H1 (cell line): ENCODE results near the gene KCNQ1OT1. TPM values are rescaled to one million over a fixed set of nuclear protein-coding genes. Genes with fewer than 3 reads are reported as not detected.
A peak's percentile ranks its signal among the peaks of the same experiment; 100 is the strongest.

ENCODE experiments used
- CTCF ChIA-PET: fragments of 300-600 bp; sonication (Branson Sonifier 250); formaldehyde crosslinking; loops from one replicate; lab custom pipeline; 2021; ENCODE audit not compliant: partially characterized antibody; lab: Charles Lee
- POLR2A ChIA-PET: fragments of 300-600 bp; sonication (Branson Sonifier 250); formaldehyde crosslinking; loops from one replicate; lab custom pipeline; 2021; ENCODE audit warnings: inconsistent platforms; ENCODE audit not compliant: partially characterized antibody; lab: Charles Lee
- DNase-seq, 2 experiments: peaks; one replicate each; pipeline versions ENCODE4 v3.0.0 to v3.0.0-alpha.2; 2010 to 2022; ENCODE audit warnings: low spot score in 2 of 2, low read depth in 1 of 2, mixed read lengths in 1 of 2
- FAIRE-seq: peaks from 2 replicates; lab custom pipeline; 2011; peaks lifted over from hg19 to GRCh38; lab: Jason Lieb, UNC
- H2AFZ ChIP-seq: 2 replicates; pipeline ENCODE4 v1.8.1; 2012; ENCODE audit warnings: low read length, inconsistent platforms
- H2AK5ac ChIP-seq: 2 replicates; pipeline ENCODE4 v1.6.1; 2013; ENCODE audit warnings: low read depth, low read length
- H2BK120ac ChIP-seq: replicated peaks from 2 replicates; pipeline ENCODE3; 2013; ENCODE audit warnings: low read depth, low read length, inconsistent platforms
- H2BK12ac ChIP-seq: 2 replicates; pipeline ENCODE4 v1.6.1; 2013; ENCODE audit warnings: low read depth, low read length
- H2BK15ac ChIP-seq: 2 replicates; pipeline ENCODE4 v1.6.1; 2013; ENCODE audit warnings: low read length
- H2BK20ac ChIP-seq: 2 replicates; pipeline ENCODE4 v1.6.1; 2013; ENCODE audit warnings: low read length
- H2BK5ac ChIP-seq: 2 replicates; pipeline ENCODE4 v1.6.1; 2013; ENCODE audit warnings: low read depth, low read length
- H3K14ac ChIP-seq: 2 replicates; pipeline ENCODE4 v1.6.1; 2013; ENCODE audit warnings: inconsistent platforms; ENCODE audit not compliant: insufficient read length
- H3K18ac ChIP-seq: 2 replicates; pipeline ENCODE4 v1.6.1; 2013; ENCODE audit warnings: low read length; ENCODE audit errors: extremely low read depth
- H3K23ac ChIP-seq: 2 replicates; pipeline ENCODE4 v1.6.1; 2013; ENCODE audit warnings: inconsistent platforms; ENCODE audit not compliant: insufficient read length
- H3K23me2 ChIP-seq: 2 replicates; pipeline ENCODE4 v1.6.1; 2013; ENCODE audit warnings: low read depth, low read length
- H3K27ac ChIP-seq: 2 replicates; pipeline ENCODE4 v1.6.1; 2011; ENCODE audit warnings: low read depth, low read length, inconsistent platforms
- H3K27me3 ChIP-seq, 4 experiments: replicated peaks in 1 of 4; 1 replicate in 1 of 4; 2 replicates in 3 of 4; pipeline versions ENCODE4 v1.6.1 to v1.8.1; 2011 to 2013; ENCODE audit warnings: low read length in 3 of 4, mild to moderate bottlenecking in 3 of 4, inconsistent platforms in 2 of 4, mixed read lengths in 2 of 4, moderate library complexity in 1 of 4; ENCODE audit not compliant: control insufficient read depth in 3 of 4, insufficient read depth in 3 of 4; ENCODE audit errors: extremely low read depth in 1 of 4
- H3K36me3 ChIP-seq, 4 experiments: 2 replicates each; pipeline versions ENCODE4 v1.6.1 to v1.8.1; 2011 to 2013; ENCODE audit warnings: mild to moderate bottlenecking in 4 of 4, low read length in 3 of 4, moderate library complexity in 2 of 4, control low read depth in 1 of 4, inconsistent platforms in 1 of 4; ENCODE audit not compliant: insufficient read depth in 4 of 4, control insufficient read depth in 2 of 4
- H3K4ac ChIP-seq: replicated peaks from 2 replicates; pipeline ENCODE3; 2013; ENCODE audit warnings: low read length, low read depth, mixed read lengths, inconsistent platforms; ENCODE audit not compliant: insufficient read length
- H3K4me1 ChIP-seq, 4 experiments: replicated peaks in 1 of 4; 1 replicate in 1 of 4; 2 replicates in 3 of 4; pipeline versions ENCODE4 v1.6.1 to v1.8.1; 2011 to 2013; ENCODE audit warnings: low read length in 3 of 4, inconsistent platforms in 2 of 4, mixed read lengths in 1 of 4; ENCODE audit not compliant: insufficient read depth in 4 of 4, control insufficient read depth in 3 of 4
- H3K4me2 ChIP-seq, 2 experiments: 2 replicates each; pipeline versions ENCODE4 v1.6.1 to v1.8.1; 2011 to 2013; ENCODE audit warnings: low read depth in 2 of 2, low read length in 2 of 2, control low read depth in 1 of 2, inconsistent platforms in 1 of 2, mild to moderate bottlenecking in 1 of 2; ENCODE audit not compliant: insufficient read depth in 1 of 2
- H3K4me3 ChIP-seq, 4 experiments: fragments of 200-600, 300-600 bp in 1 of 4; sonication (generic), shearing (Covaris generic), sonication (Bioruptor Twin) in 1 of 4; 2 replicates each; pipeline versions ENCODE4 v1.5.1 to v1.8.1; 2011 to 2016; ENCODE audit warnings: low read length in 4 of 4, low read depth in 3 of 4, control low read depth in 2 of 4, inconsistent platforms in 2 of 4, mild to moderate bottlenecking in 2 of 4, mixed read lengths in 1 of 4, moderate library complexity in 1 of 4; ENCODE audit not compliant: insufficient read depth in 2 of 4; ENCODE audit errors: extremely low read depth in 1 of 4
- H3K56ac ChIP-seq: replicated peaks from 2 replicates; pipeline ENCODE3; 2013; ENCODE audit warnings: low read depth, mild to moderate bottlenecking, mixed read lengths, low read length, inconsistent platforms; ENCODE audit not compliant: insufficient read length
- H3K79me1 ChIP-seq: 2 replicates; pipeline ENCODE4 v1.6.1; 2013; ENCODE audit warnings: low read depth, low read length, control low read depth
- H3K79me2 ChIP-seq, 2 experiments: 2 replicates each; pipeline versions ENCODE4 v1.6.1 to v1.8.1; 2012 to 2013; ENCODE audit warnings: low read length in 2 of 2, mild to moderate bottlenecking in 2 of 2, inconsistent platforms in 1 of 2; ENCODE audit not compliant: insufficient read depth in 2 of 2, control insufficient read depth in 1 of 2
- H3K9ac ChIP-seq, 4 experiments: replicated peaks in 1 of 4; 1 replicate in 1 of 4; 2 replicates in 3 of 4; pipeline versions ENCODE4 v1.6.1 to v1.8.1; 2011 to 2013; ENCODE audit warnings: low read depth in 3 of 4, low read length in 3 of 4, control low read depth in 2 of 4, mild to moderate bottlenecking in 2 of 4, moderate library complexity in 2 of 4, inconsistent platforms in 1 of 4; ENCODE audit errors: extremely low read depth in 1 of 4
- H3K9me3 ChIP-seq, 2 experiments: 2 replicates each; pipeline versions ENCODE4 v1.6.1 to v1.8.1; 2012 to 2013; ENCODE audit warnings: mild to moderate bottlenecking in 2 of 2, moderate library complexity in 2 of 2, control low read depth in 1 of 2, inconsistent platforms in 1 of 2, low read depth in 1 of 2, low read length in 1 of 2, mixed read lengths in 1 of 2; ENCODE audit not compliant: insufficient read depth in 2 of 2
- H4K20me1 ChIP-seq, 2 experiments: replicated peaks in 1 of 2; 2 replicates each; pipeline versions ENCODE3 to v1.8.1; 2011 to 2013; ENCODE audit warnings: inconsistent platforms in 2 of 2, low read length in 2 of 2, mild to moderate bottlenecking in 1 of 2; ENCODE audit not compliant: insufficient read depth in 2 of 2, control insufficient read depth in 1 of 2
- H4K5ac ChIP-seq: 2 replicates; pipeline ENCODE4 v1.6.1; 2013; ENCODE audit warnings: low read length, low read depth, mixed read lengths, inconsistent platforms; ENCODE audit not compliant: insufficient read length
- H4K8ac ChIP-seq: 2 replicates; pipeline ENCODE4 v1.8.0; 2013; ENCODE audit warnings: mild to moderate bottlenecking, moderate library complexity, low read length, inconsistent platforms; ENCODE audit not compliant: insufficient read depth; ENCODE audit errors: extremely low read depth
- H4K91ac ChIP-seq: replicated peaks from 2 replicates; pipeline ENCODE3; 2013; ENCODE audit warnings: low read length, mixed read lengths, inconsistent platforms; ENCODE audit not compliant: insufficient read length
- CREB1 ChIP-seq: IDR thresholded peaks from 2 replicates; pipeline ENCODE4 v1.6.1; 2012; ENCODE audit warnings: inconsistent platforms
- E2F6 ChIP-seq: IDR thresholded peaks from 2 replicates; pipeline ENCODE4 v1.6.1; 2012; ENCODE audit warnings: inconsistent platforms
- WGBS, 2 experiments: shearing (Covaris generic) in 1 of 2; methylation state at CpG; one replicate each; pipeline versions ENCODE4 v1.1.6 to v1.1.7; 2013 to 2015; ENCODE audit warnings: low lambda C conversion rate in 2 of 2, mixed read lengths in 2 of 2, inconsistent platforms in 1 of 2, low coverage in 1 of 2, missing lambda C conversion rate in 1 of 2; ENCODE audit not compliant: insufficient replicate concordance in 2 of 2, insufficient coverage in 1 of 2, insufficient read length in 1 of 2; ENCODE audit errors: extremely low coverage in 1 of 2, missing lambda C conversion rate in 1 of 2; 5-methylcytosine and 5-hydroxymethylcytosine counted together
- polyA plus RNA-seq, 7 experiments: library from polyadenylated mRNA; depleted of rRNA in 3 of 7; stranded (reverse) in 5 of 7; unstranded in 2 of 7; fragments of >200 nt in 5 of 7; fragments of 200-250 nt in 2 of 7; gene quantifications; 1 replicate in 5 of 7; 2 replicates in 1 of 7; 4 replicates in 1 of 7; pipeline versions ENCODE4 v1.2.1 to v1.2.3, GENCODE V29; 2011 to 2013; ENCODE audit warnings: missing spikeins in 2 of 7, mixed read lengths in 2 of 7
- total RNA-seq: library from RNA; stranded (reverse); fragmentation: NEBNext Ultra II Directional; extraction: Animal tissue kit (Norgen Biotek cat#: 25700); gene quantifications from 2 replicates; pipeline ENCODE4 v1.2.1, GENCODE V29; 2021

Gene KCNQ1OT1
- total and polyA plus RNA-seq, 2 of the 8 experiments (the other 6 are each of a cell fraction or from before 2014, with no cell fraction given), result 0.21 to 1.2 TPM

- Histone ChIP-seq H4K5ac (no peak overlapping the region), H3K4ac (no peak overlapping the region), H3K79me2 (no peaks in the 10 kb centered on the region), H2AK5ac (no peak overlapping the region), H2BK12ac (no peak overlapping the region), H3K23me2 (no peaks in the 10 kb centered on the region), H3K27ac (no peak overlapping the region), H3K18ac (no peak overlapping the region), H3K9me3 (peaks cover 0 to 6% of the 10 kb centered on the region in 2 experiments; a peak in 1 of 4 replicates), H3K36me3 (no peaks in the 10 kb centered on the region), H3K27me3 (peaks cover 5 to 55% (median 36%) of the 10 kb centered on the region in 4 experiments; a peak in 6 of 7 replicates), H2BK120ac (no peak overlapping the region), H2BK20ac (no peak overlapping the region), H3K4me2 (no peak overlapping the region), H3K14ac (no peak overlapping the region), H3K9ac (no peak overlapping the region), H3K79me1 (no peaks in the 10 kb centered on the region), H3K23ac (no peak overlapping the region), H3K4me3 (no peak overlapping the region), H4K8ac (no peak overlapping the region; the same call in 1 of the 2 replicates), H4K91ac (no peak overlapping the region), H3K56ac (no peak overlapping the region), H2AFZ (no peak overlapping the region), H2BK15ac (no peak overlapping the region), H2BK5ac (no peak overlapping the region), H3K4me1 (peaks cover 0 to 5% (median 0%) of the 10 kb centered on the region in 4 experiments; a peak in 4 of 7 replicates), H4K20me1 (peaks cover 0 to 2% of the 10 kb centered on the region in 2 experiments)
- TF ChIP-seq E2F6 (peak; percentile 71), CREB1 (no peak)
- CTCF ChIA-PET, result interaction anchor here (1.4 to 1.6 kb wide), 2 partner anchors 13 to 44 kb away, joined by 3 to 8 read pairs; no protein-coding TSS in a partner anchor
- no peak for DNase-seq
- 94% methylated on average over 26 of the region's 45 CpGs; no CpG with 5 or more reads in 1 of the 2 experiments for WGBS, 2 experiments
- no peak for FAIRE-seq
- POLR2A ChIA-PET, result no interaction called here
Measured at GRCh38 chr11:2574553-2575535, 125.0 kb downstream of the KCNQ1OT1 start.
